ENCODE results near the gene MMAA.

DNA sequence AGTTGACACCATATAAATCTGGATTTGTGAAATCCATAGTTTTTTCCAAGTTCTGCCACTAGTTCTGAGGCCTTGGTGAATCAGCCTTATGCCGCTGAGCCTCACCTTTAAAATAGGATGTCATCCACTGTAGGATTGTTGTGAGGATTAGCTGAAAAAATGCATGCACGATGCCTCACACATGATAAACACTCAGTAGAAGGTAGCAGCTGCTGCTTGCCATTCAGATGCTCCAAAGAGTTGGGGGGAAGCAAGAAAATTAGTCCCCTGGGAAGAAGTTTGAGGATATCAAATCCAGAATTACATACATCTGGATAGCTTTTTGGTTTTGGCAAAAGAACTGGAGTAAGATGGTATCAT, 7.4 kb downstream of the MMAA start:
- TF ChIP-seq, protein P1, sequence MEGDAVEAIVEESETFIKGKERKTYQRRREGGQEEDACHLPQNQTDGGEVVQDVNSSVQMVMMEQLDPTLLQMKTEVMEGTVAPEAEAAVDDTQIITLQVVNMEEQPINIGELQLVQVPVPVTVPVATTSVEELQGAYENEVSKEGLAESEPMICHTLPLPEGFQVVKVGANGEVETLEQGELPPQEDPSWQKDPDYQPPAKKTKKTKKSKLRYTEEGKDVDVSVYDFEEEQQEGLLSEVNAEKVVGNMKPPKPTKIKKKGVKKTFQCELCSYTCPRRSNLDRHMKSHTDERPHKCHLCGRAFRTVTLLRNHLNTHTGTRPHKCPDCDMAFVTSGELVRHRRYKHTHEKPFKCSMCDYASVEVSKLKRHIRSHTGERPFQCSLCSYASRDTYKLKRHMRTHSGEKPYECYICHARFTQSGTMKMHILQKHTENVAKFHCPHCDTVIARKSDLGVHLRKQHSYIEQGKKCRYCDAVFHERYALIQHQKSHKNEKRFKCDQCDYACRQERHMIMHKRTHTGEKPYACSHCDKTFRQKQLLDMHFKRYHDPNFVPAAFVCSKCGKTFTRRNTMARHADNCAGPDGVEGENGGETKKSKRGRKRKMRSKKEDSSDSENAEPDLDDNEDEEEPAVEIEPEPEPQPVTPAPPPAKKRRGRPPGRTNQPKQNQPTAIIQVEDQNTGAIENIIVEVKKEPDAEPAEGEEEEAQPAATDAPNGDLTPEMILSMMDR (IDR thresholded peaks at IDR 0.05; ENCODE audit: low read depth, low read length, missing input control): no peak
- TF ChIP-seq, protein P2, sequence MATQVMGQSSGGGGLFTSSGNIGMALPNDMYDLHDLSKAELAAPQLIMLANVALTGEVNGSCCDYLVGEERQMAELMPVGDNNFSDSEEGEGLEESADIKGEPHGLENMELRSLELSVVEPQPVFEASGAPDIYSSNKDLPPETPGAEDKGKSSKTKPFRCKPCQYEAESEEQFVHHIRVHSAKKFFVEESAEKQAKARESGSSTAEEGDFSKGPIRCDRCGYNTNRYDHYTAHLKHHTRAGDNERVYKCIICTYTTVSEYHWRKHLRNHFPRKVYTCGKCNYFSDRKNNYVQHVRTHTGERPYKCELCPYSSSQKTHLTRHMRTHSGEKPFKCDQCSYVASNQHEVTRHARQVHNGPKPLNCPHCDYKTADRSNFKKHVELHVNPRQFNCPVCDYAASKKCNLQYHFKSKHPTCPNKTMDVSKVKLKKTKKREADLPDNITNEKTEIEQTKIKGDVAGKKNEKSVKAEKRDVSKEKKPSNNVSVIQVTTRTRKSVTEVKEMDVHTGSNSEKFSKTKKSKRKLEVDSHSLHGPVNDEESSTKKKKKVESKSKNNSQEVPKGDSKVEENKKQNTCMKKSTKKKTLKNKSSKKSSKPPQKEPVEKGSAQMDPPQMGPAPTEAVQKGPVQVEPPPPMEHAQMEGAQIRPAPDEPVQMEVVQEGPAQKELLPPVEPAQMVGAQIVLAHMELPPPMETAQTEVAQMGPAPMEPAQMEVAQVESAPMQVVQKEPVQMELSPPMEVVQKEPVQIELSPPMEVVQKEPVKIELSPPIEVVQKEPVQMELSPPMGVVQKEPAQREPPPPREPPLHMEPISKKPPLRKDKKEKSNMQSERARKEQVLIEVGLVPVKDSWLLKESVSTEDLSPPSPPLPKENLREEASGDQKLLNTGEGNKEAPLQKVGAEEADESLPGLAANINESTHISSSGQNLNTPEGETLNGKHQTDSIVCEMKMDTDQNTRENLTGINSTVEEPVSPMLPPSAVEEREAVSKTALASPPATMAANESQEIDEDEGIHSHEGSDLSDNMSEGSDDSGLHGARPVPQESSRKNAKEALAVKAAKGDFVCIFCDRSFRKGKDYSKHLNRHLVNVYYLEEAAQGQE (IDR thresholded peaks at IDR 0.05): no peak

Measured in liver (tissue), 2 donors.